HG03460 (cell line): ENCODE measurements around the gene SAMM50.
A peak's percentile ranks its signal among the peaks of the same experiment; 100 is the strongest.

Experiments
- ATAC-seq: cut with Tn5 transposase; IDR thresholded peaks from one replicate; pipeline ENCODE4 v1.9.1; 2021; ENCODE audit not compliant: unreplicated experiment

Gene SAMM50

GRCh38 chr22:43945632-43946383, 9.4 kb upstream of the SAMM50 start:
- ATAC-seq, result no peak

GRCh38 chr22:43946384-43946667, 8.9 kb upstream of the SAMM50 start:
- ATAC-seq, result no peak

- ATAC-seq, result no peak
Observed at GRCh38 chr22:43948836-43949406, 6.3 kb upstream of the SAMM50 start.

- no peak for ATAC-seq
Observed at GRCh38 chr22:43951391-43951790, 3.9 kb upstream of the SAMM50 start.

- no peak for ATAC-seq
Observed at GRCh38 chr22:43951966-43952365, 3.3 kb upstream of the SAMM50 start.

- no peak for ATAC-seq
Observed at GRCh38 chr22:43953988-43954785, 1.1 kb upstream of the SAMM50 start.

- peak; percentile 29 for ATAC-seq
Observed at GRCh38 chr22:43955883-43956782, 891 bp downstream of the SAMM50 start.

GRCh38 chr22:43956805-43957463, 1.7 kb downstream of the SAMM50 start:
- no peak for ATAC-seq

GRCh38 chr22:43957871-43958270, 2.6 kb downstream of the SAMM50 start:
- ATAC-seq, result no peak

GRCh38 chr22:43964314-43964857, 9.1 kb downstream of the SAMM50 start:
- no peak for ATAC-seq

GRCh38 chr22:43967069-43967468, 11.8 kb downstream of the SAMM50 start:
- no peak for ATAC-seq

GRCh38 chr22:43968614-43969013, 13.4 kb downstream of the SAMM50 start:
- no peak for ATAC-seq

- no peak for ATAC-seq
Observed at GRCh38 chr22:43969021-43969878, 14.0 kb downstream of the SAMM50 start.

GRCh38 chr22:43969989-43970755, 14.9 kb downstream of the SAMM50 start:
- no peak for ATAC-seq

- no peak for ATAC-seq
Observed at GRCh38 chr22:43971112-43971511, 15.9 kb downstream of the SAMM50 start.

- no peak for ATAC-seq
Observed at GRCh38 chr22:43972931-43973462, 17.8 kb downstream of the SAMM50 start.

GRCh38 chr22:43974028-43974545, 18.8 kb downstream of the SAMM50 start:
- ATAC-seq, result no peak

GRCh38 chr22:43975041-43975440, 19.8 kb downstream of the SAMM50 start:
- ATAC-seq, result no peak
